Astrocyte (in vitro differentiated cells and primary cell): ENCODE data around the gene IL21R.

Experiments used
- EZH2 ChIP-seq: IDR thresholded peaks from 2 replicates; pipeline ENCODE4 v1.6.1; 2012; ENCODE audit warnings: mild to moderate bottlenecking, low read length, inconsistent platforms; ENCODE audit not compliant: insufficient read depth
- TF ChIP-seq, protein P1 (sequence below): IDR thresholded peaks from 2 replicates; pipeline ENCODE4 v1.5.1; 2011; ENCODE audit warnings: low read depth, mild to moderate bottlenecking, inconsistent platforms, low read length, moderate library complexity; ENCODE audit not compliant: insufficient read depth

DNA sequence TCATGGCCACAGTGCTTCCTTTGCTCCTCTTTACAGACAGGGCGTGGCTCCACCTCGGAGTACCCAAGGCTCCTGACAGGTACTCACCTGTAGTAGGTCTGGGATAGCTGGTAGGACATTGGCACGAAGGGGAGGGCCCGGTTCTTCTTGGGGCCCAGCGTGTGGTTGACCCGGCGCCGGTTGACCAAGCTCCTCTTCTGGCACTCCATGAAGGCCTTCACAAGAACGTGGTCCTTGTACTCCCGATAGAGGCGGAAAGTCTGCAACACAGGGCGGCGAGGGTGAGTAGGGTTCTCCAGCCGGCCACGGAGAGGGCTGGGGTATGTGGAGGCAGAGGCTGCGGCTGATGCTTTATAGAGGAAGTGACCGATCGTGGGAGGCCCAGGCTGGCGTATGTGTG is 69.7 kb downstream of the IL21R start:
- TF ChIP-seq, protein P1, sequence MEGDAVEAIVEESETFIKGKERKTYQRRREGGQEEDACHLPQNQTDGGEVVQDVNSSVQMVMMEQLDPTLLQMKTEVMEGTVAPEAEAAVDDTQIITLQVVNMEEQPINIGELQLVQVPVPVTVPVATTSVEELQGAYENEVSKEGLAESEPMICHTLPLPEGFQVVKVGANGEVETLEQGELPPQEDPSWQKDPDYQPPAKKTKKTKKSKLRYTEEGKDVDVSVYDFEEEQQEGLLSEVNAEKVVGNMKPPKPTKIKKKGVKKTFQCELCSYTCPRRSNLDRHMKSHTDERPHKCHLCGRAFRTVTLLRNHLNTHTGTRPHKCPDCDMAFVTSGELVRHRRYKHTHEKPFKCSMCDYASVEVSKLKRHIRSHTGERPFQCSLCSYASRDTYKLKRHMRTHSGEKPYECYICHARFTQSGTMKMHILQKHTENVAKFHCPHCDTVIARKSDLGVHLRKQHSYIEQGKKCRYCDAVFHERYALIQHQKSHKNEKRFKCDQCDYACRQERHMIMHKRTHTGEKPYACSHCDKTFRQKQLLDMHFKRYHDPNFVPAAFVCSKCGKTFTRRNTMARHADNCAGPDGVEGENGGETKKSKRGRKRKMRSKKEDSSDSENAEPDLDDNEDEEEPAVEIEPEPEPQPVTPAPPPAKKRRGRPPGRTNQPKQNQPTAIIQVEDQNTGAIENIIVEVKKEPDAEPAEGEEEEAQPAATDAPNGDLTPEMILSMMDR: no peak
- TF ChIP-seq EZH2: no peak
